ENCODE measurements around the gene HSD17B10.
"Not testable (repeated sequence)": the region's sequence is repeated elsewhere in the genome, so short reads cannot be mapped to it uniquely, and the experiment has no call there.

GRCh38 chrX:53420351-53420750, 13.8 kb downstream of the HSD17B10 start:
- TF ChIP-seq CTCF (IDR thresholded peaks at IDR 0.05; ENCODE audit: insufficient read depth, low read depth, low read length); EZH2 (IDR thresholded peaks at IDR 0.05; ENCODE audit: insufficient read depth, low read length): not testable (repeated sequence)

Data from astrocyte (in vitro differentiated cells and primary cell).